Activated T-cell treated with anti-CD3 and anti-CD28 coated beads, Interleukin-2, amount 50 U/mL, for 48 hours (primary cell): ENCODE measurements around the gene RNF208.
A peak's percentile ranks its signal among the peaks of the same experiment; 100 is the strongest.

ENCODE experiments used
- DNase-seq, 2 experiments: peaks; one replicate each; pipeline ENCODE4 v3.0.0-alpha.2; 2020

Gene RNF208

DNA sequence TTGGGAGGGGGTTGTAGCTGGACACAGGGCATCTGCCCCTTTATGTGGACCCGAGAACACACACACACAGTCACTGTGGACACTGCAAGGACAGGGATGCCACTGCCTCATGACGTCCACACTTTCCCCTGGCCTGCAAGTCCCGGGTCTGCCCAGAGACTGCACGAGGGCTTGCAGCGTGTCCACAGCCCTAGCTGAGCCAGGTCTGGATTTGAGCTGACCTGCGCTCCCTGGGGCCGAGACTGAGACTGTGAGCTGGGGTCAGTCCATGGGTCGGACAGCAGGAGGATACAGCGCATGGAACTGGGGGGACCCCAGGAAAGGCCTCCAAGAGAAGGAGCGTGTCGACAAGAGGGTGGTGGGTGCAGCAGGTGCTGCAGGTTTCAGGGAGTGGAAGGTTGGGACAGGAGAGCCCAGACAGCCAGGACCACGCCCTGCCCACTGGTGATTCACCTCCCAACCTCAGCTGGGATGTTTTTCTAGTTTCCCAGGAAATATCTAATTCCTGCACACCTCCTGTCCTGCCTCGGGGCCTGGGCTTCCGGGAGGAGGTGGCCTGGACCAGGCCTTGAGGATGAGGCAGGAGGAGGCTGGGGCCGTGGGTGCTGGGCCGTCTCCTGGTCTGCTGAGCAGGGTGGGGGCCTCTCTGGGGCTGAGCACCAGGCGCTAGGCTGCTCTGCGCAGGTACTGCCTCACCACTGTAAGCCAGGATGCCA is 4.5 kb upstream of the RNF208 start:
- DNase-seq = peak in 1 of 2 experiments; percentile 23

DNA sequence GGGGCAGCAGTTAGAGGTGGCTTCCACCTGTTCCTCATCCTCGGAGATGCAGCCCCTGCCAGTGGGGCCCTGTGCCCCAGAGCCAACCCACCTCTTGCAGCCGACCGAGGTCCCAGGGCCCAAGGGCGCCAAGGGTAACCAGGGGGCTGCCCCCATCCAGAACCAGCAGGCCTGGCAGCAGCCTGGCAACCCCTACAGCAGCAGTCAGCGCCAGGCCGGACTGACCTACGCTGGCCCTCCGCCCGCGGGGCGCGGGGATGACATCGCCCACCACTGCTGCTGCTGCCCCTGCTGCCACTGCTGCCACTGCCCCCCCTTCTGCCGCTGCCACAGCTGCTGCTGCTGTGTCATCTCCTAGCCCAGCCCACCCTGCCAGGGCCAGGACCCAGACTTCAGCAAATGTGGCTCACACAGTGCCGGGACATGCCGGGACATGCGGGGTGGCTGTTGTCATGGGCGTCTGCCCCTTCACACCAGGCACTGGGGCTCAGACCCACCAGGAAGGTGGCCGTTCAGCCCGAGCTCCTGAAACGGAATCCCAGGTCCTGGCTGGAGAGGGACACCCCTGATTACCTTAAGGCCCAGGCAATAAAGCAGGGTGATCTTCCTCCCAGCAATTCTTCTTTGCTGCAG is 3.8 kb upstream of the RNF208 start:
- DNase-seq = no peak

DNA sequence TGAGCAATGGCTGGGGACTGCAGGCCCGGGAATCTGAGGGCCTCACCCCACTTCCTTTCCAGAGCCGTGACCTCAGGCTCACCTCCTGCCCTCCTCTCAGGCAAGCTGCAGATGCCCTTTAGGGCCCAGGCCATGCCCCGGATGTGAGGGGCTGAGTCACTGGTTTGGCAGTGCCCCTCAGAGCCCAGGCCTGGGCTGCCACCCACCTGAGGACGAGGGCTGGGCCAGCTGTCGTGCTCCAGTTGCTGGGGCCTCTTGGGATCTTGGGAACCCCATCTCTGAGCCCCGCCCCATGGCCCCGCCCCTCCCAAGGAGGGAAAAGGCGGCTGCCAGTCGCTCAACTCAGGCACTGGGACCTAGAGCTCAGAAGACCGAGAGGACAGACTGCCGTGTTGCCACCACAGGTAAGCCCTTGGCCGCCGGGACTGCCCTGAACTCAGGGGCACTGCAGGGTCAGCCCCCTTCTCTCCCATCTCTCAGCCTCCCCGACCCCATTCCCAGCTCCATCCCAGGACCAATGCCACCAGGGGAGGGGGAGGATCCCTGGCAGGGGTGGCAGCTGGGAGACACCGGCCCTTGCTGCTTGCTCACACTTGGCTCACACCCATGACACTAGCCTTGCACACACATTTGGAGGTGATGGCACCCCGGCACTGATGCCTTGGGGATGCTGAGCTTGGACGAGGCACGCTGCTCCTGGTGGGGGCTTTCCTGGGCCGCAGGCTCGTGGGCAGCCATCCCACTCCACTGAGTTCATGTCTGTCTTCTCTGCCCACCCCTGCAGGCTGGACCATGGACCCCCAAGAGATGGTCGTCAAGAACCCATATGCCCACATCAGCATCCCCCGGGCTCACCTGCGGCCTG is 3.0 kb upstream of the RNF208 start, which contains the start of gene CYSRT1:
TSS of gene CYSRT1 (plus strand) at position 345 of the 865 bp plus-strand sequence. CDS start at position 793, 448 bp downstream.
- peak in 1 of 2 experiments; percentile 42 for DNase-seq

DNA sequence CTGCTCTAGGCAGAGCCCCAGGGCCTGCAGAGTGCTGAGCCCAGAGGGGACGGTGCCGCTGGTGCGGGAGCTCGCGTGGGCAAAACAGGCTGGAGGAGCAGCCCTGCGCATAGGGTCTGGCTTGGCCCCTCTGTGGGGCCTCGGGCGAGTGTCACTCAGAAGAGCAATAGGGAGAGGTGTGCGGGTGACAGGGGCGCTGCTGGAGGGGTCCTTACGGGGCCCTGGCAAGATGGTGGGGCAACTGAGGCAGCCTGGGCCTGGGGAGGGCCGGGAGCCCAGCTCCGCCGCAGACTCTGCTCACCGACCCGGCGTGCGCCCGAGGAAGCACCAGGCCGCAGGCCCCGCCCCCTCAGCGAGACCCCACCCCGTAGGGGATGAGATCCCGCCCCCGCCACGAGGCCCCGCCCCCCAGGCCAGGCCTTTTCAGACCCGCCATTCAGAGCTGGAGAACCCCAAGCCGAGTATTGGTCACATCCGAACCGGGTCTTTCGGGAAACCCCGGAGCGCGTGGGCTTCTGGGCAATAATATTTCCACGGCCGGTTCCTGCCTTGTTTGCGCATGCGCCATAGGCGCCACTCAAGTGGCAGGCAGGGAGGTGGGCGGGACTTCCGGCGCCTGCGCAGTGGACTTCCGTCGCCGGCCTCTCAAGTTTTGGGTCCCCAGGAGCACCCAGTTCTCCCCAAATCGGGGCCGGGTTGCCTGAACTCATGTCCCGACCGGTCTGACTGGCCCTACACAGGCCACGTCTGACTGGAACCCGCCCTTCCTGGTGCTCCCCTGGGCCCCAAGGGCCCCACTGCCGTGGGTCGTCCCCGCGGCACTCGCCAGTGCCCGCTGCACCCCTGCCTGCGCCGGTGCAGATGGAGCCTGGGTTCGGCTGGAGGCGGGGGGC is 1.3 kb upstream of the RNF208 start:
- peak; percentile 99 for DNase-seq

DNA sequence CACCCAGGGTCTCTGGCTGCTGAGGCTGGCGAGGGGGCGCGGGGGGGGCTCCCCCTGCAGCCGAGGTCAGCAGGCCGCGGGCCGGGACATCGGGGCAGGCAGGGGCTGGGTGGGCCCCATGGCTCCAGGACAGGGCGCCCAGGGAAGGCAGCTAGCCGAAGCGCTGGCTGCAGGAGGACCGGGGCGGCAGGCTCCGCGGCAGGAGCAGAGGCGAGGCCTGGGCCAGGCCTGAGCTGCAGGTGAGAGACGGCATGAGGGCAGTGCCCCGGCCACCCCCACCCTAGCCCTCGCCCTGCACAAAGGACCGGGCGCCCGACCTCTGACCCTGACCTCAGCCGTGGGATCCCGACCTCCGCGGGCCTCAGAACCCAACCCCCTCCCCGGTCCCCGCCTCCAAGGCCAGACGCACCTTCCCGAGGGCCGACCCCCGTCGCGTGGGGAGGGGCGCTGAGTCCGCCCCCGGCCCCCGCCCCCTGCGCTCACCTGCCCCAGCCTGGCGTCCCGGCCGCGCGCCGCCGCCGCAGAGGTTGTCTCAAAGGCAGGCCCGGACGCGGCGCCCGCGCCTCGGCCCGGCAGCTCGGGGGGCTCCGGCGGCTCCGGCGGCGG is 431 bp downstream of the RNF208 start:
- no peak for DNase-seq

DNA sequence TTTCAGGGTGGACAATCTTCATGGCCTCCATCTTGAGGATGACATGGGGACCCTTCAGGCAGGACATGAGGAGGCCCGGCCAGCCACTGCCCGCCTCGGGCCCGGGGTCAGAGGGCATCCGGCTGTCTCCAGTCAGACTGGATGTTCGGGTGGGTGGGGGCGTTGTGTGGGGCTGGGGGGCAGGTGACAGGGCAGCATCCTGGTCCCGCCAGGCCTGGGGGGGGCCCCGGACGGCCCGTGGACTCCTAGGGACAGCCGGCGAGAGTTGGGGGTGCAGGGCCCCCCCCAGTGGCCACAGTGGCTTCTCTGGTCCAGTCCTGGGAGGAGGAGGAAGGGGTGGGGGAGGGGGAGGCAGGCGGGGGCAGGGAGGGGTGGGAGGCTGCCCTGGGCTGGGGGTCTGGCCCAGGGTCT is 940 bp downstream of the RNF208 start:
- no peak for DNase-seq

DNA sequence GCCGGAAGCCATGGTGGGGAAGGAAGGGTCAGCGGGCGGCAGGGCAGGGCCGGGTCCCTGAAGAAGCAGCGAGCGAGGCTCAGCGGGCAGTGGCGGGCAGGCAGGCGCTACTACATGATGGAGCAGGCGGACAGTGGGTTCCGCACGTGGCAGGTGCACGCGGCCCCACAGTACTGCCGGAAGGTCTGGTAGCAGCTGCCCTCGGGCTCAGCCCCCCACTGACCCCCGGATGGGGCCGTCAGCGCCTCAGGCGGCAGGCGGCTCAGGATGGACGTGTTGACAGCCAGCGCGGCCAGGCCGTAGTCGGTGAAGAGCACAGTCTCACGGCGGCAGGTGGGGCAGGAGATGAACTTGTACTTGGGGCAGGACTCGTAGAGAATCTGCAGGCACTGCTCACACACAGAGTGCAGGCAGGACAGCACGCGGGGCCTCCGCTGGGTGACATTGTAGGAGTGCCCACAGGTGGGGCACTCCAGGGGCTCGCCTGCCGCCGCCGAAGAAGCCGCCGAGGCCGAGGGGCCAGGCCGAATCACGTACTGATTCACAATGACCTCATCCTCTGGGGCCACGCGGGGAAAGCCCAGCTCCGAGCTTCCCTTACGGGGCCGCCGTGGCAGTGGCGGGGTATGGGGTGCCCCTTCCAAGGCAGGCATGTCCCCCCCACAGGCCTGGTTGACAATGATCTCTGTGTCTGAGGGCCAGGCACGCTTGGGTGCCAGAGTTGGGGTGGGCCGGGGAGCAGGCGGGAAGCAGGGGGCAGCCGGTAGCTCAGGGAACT is 1.5 kb downstream of the RNF208 start:
- no peak for DNase-seq

DNA sequence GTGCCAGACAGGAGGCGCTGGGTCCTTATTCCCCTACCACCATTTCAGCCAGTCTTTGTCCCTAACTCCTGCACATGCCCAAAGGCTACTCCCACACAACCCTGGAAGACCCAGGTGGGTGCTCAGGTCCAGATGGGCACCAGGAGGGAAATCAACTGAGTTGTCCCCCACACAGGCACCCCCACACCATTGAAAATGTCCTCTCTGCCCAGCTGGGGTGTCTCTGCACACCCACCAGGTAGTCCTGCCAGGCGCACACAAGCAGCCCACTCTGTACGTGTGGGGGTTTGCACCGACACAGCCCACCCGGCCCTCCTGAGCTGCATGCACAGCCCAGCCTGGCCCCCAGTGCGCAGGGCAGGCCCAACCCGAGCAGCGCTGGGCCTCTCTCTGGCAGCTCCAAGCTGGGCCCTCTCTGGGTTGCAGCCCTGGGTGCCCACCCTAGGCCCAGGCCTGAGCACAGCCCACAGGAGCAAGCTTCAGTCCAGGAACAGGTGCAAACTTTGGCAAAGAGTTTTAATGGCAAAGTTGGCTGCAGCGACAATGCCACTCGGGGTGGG is 2.2 kb downstream of the RNF208 start:
- DNase-seq = no peak

DNA sequence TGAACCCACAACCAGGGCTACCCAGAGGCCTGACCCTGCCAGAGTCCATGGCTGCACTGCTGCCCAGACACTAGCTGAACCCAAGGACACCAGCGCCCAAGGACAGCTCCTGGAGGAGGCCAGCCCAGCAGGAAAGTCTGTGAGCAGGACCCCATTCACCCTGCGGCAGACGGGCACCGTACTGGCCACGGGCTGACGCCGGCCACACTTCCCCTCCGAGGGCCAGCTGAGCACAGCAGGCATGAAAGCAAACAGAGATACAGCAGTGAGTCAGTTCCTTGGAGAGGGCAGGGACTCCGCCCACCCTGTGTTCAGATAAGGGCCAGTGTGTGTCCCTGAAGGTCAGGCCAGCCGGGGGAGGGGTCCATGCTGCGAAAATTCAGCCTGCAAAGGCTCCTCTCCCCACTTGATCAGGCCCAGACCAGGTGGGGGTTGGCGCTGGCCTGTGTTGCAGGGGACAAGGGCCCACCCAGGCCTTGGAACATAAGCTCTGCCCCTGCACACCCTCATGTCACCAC is 3.2 kb downstream of the RNF208 start:
- peak in 1 of 2 experiments; percentile 19 for DNase-seq

DNA sequence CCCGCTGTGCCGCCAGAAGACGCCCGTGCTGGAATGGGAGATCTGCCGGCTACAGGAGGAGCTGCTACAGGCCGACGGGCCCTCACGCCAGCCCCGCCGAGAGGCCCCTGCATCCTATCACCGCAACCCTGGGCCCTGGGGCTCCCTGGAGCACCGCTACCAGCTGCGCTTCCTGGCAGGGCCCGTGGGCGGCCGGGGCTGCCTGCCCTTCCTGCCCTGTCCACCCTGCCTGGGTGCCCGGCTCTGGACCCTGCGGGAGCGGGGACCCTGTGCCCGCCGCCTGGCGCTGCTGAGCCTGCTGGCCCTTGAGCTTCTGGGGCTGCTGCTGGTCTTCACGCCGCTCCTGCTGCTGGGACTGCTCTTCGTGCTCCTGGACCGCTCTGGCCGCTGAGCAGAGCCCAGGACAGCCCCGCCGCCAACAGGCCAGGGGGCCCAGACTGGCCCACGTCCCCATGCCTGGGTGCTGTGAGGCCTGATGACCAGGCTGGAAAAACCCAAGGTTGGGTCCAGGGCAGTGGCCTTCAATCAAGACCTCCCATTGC is 3.8 kb downstream of the RNF208 start:
- no peak for DNase-seq

DNA sequence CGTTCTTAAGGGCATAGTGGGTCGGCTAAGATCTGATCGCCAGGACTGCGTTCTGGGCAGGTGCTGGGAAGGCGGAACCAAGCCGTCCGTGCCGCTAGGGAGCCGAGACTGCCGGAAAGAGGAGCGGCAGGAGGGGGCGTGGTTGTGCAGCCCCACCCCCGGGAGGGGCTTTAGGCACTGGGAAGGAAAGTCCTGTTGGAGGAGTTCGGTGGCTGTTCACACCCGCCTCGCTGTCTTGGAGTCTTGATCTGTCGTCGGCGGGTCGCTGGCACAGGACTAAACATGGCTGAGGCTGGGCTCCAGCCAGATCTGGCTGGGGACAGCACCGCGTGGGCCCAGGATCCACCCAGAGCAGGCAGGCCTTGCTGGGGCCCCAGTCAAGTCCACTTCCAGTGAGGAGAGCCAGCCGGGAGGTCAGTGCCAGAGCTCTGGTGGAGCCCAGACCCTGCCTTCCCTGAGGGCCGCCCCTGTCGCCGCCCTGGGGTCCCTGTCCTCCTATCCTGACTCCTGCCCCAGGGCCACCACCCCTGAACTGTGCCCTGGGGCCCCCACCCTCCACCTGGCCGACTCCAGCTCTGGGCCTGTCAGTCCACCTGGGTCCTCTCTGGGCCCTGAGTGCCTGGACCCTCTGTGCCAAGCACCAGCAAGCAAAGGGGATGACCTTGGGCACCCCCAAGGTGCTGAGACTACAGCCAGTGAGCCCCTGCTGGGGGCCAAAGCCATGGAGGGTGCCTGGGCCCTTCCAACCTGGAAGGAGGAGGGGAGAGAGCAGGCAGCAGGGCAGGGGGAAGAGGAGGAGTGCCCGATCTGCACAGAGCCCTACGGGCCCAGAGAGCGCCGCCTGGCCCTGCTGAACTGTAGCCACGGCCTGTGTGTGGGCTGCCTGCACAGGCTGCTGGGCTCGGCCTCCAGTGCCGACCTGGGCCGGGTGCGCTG is 4.5 kb downstream of the RNF208 start:
- DNase-seq = no peak

DNA sequence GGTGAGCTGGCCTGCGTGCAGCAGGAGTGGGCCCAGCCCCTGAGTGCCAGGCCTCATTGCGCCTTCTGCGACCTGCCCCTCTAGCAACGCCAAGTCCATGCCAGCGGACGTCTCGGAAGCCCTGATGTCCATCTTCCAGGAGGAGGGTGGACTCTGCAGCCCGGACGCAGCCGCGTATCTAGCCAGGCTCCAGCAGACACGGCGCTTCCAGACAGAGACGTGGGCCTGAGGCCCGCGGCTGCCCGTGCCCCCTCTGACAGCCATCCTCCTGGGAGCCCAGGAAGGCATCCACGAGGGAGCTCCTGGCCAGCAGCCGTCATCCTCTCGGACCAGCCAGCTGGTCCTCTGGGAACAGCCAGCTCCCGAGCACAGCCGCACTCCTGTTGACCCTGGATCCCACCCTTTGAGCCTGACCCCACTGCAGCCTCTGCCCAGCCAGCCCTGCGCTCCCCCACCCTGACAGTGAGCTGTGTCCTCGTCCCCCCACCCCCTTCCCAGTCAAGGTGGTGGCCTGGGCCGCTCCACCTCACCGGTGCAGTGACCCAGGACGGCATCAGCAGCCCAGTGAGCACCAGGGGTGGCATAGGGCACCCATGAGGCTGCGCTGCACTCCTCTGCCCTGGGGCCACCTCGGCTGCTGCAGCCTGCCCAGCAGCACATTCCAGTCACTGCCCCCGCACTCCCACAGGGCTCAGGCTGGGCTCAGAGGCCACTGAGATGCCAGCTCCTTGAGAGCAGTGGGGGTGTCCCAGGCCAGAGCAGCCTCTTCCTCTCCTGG is 5.7 kb downstream of the RNF208 start:
- no peak for DNase-seq

DNA sequence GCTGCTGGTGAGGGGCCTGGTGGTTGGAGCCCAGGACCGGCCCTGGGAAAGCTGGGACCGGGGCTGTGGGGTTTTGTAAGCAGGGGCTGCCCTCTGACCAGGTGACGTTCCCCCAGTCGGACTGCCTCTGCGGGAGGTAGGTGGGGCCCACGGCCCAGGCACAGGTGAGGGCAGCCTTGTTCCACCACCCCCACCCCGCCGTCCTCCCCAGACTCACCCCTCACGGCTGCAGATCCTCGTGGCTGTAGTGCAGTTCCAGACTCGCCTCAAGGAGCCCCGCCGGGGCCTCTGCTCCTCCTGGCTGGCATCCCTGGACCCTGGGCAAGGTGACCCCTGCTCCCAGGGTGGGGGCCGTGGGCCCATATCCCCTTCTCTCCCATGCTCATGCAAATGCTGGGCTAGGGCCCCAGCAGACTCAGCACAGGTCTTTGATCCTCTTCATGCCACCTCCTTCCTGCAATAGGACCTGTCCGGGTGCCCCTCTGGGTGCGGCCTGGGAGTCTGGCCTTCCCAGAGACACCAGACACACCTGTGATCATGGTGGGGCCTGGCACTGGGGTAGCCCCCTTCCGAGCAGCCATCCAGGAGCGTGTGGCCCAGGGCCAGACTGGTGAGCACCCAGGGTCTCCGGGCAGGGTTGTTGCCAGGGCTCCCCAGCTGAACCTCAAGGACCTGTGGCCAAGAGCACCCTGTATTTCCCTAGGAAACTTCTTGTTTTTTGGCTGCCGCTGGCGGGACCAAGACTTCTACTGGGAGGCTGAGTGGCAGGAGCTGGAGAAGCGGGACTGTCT is 6.6 kb downstream of the RNF208 start:
- no peak for DNase-seq

DNA sequence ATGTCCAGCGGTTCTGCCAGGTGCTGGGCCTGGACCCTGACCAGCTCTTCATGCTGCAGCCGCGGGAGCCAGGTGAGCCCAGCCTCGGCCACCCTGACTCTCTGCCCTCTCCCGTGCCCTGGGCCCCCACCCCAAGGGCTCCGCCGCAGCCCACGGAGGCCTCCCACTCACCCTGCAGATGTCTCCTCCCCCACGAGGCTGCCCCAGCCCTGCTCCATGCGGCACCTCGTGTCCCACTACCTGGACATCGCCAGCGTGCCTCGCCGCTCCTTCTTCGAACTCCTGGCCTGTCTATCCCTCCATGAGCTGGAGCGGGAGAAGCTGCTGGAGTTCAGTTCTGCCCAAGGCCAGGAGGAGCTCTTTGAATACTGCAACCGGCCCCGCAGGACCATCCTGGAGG is 7.4 kb downstream of the RNF208 start:
- no peak for DNase-seq

DNA sequence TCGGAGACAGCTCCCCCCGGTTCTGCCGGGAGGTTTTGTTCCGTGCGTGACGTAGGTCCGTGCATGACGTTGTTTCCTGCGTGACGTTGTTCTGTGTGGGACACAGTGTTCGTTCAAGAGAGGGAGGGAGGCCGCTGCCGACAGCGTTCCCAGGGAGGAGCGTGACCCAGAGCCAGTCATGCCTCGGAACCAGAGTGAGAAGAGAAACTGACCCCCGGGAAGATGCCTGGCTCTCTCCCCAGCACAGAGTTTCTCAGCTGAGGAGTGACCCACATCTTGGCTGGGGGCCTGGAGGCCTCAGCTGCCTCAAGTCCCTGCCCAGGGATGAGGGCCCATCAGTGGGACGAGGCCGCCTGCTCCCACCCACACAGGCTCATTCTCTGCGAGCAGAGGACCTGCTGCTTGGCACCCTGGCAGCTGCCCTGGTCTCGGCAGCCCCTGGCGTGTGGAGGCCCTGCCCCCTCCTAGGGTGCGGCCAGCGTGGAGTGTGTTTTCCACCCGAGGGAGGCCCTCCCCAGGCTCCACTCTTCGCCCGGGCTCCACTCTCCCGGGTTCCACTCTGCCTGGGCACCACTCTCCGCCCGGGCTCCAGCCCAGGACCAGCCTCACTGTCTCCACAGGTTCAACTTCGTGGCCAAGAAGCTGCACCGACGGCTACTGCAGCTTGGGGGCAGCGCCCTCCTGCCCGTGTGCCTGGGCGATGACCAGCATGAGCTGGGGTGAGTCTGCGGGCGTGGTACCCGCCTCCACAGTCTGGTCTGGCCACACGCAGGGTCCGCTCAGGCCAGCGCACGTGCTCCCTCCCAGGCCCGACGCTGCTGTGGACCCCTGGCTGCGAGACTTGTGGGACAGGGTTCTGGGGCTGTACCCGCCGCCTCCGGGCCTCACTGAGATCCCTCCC is 8.6 kb downstream of the RNF208 start:
- no peak for DNase-seq

DNA sequence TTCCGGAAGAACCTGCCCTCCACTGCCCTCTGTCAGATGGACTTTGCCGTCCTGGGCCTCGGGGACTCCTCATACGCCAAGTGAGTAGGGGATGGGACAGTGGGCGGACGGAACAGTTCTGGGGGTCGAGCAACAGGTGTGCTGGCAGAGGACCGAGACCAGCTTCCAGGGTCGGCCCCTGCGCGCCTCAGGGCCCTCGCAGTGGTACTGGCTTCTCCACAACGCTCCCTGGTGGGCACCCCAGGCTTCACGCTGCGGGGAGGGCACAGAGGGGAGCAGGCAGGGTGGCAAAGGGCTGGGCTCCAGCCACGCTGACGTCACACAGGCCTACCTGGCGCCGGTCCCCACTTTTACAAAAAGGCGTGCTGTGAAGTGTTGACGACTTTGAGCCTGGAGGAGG is 9.5 kb downstream of the RNF208 start:
- DNase-seq = no peak
